SU-DHL-6 (cell line): ENCODE results near the gene SLC22A23.

ENCODE experiments used
- H2AFZ ChIP-seq: fragments of 200-600 bp; sonication (generic); 2 replicates; pipeline ENCODE4 v1.6.1; 2014; ENCODE audit warnings: low read depth, mild to moderate bottlenecking, moderate library complexity, mixed read lengths, antibody characterized with exemption, low read length; ENCODE audit not compliant: severe bottlenecking
- H3F3A ChIP-seq: fragments of 200-600 bp; shearing (Covaris generic); 2 replicates; pipeline ENCODE4 v1.6.0; 2016; ENCODE audit warnings: antibody characterized with exemption, mild to moderate bottlenecking; ENCODE audit not compliant: insufficient read depth
- H3K27ac ChIP-seq: fragments of 200-600 bp; sonication (generic); 2 replicates; pipeline ENCODE4 v1.5.1; 2016; ENCODE audit warnings: low read depth, mild to moderate bottlenecking, low read length, moderate library complexity, mixed read lengths
- H3K27me3 ChIP-seq: fragments of 200-600 bp; sonication (generic), shearing (Covaris generic); 2 replicates; pipeline ENCODE4 v1.6.0; 2014; ENCODE audit warnings: mild to moderate bottlenecking, low read length
- H3K36me3 ChIP-seq: fragments of 200-600 bp; sonication (generic); 2 replicates; pipeline ENCODE4 v1.6.1; 2014; ENCODE audit warnings: mild to moderate bottlenecking, low read length, mixed read lengths
- H3K4me2 ChIP-seq: fragments of 300-600, 200-600 bp; shearing (Covaris generic), sonication (generic); 2 replicates; pipeline ENCODE4 v1.6.0; 2014; ENCODE audit warnings: low read length, low read depth, mild to moderate bottlenecking; ENCODE audit not compliant: poor library complexity, severe bottlenecking
- H3K4me3 ChIP-seq: fragments of 200-600 bp; sonication (generic); 2 replicates; pipeline ENCODE4 v1.5.1; 2014; ENCODE audit warnings: antibody characterized with exemption, low read length, mild to moderate bottlenecking, mixed read lengths; ENCODE audit not compliant: insufficient read depth, poor library complexity, severe bottlenecking
- H3K79me2 ChIP-seq: fragments of 200-600 bp; sonication (generic); 2 replicates; pipeline ENCODE4 v1.6.1; 2014; ENCODE audit warnings: mild to moderate bottlenecking, low read length, moderate library complexity; ENCODE audit not compliant: insufficient read depth
- H3K9ac ChIP-seq: fragments of 200-600 bp; sonication (generic); 2 replicates; pipeline ENCODE4 v1.7.0; 2014; ENCODE audit warnings: mild to moderate bottlenecking, low read length
- H3K9me2 ChIP-seq: fragments of 200-600 bp; sonication (generic); replicated peaks from 2 replicates; pipeline ENCODE4 v1.6.1; 2014; ENCODE audit warnings: low read length; ENCODE audit not compliant: insufficient read depth
- H3K9me3 ChIP-seq: fragments of 200-600 bp; sonication (generic); 2 replicates; pipeline ENCODE4 v1.6.1; 2014; ENCODE audit warnings: low read length, mixed read lengths; ENCODE audit not compliant: insufficient read depth
- H4K20me1 ChIP-seq: fragments of 200-600 bp; sonication (generic); 2 replicates; pipeline ENCODE4 v1.6.1; 2014; ENCODE audit warnings: low read depth, mild to moderate bottlenecking, antibody characterized with exemption, low read length, moderate library complexity, mixed read lengths
- CTCF ChIP-seq: fragments of 200-600 bp; sonication (generic); IDR thresholded peaks from one replicate; pipeline ENCODE4 v1.5.1; 2017; ENCODE audit warnings: antibody characterized with exemption, mild to moderate bottlenecking, low read length, moderate library complexity; ENCODE audit not compliant: insufficient read depth, poor library complexity, severe bottlenecking
- EZH2phosphoT487 ChIP-seq: fragments of 200-600 bp; sonication (generic), shearing (Covaris generic); conservative IDR thresholded peaks from 2 replicates; pipeline ENCODE4 v1.6.1; 2018; ENCODE audit warnings: mild to moderate bottlenecking, antibody characterized with exemption, low read length, moderate library complexity, mixed read lengths

SLC22A23 gene

GRCh38 chr6:3443221-3443515 lies 13.7 kb downstream of the SLC22A23 start:
- Histone ChIP-seq H3K27me3 (no peaks in the 10 kb centered on the region), H3K79me2 (no peaks in the 10 kb centered on the region), H3F3A (no peaks in the 10 kb centered on the region), H4K20me1 (no peaks in the 10 kb centered on the region), H3K27ac (no peak overlapping the region), H3K9me3 (no peaks in the 10 kb centered on the region), H3K9me2 (no peaks in the 10 kb centered on the region), H3K4me3 (no peak overlapping the region), H2AFZ (no peak overlapping the region), H3K4me2 (no peak overlapping the region), H3K36me3 (no peaks in the 10 kb centered on the region), H3K9ac (no peak overlapping the region)
- TF ChIP-seq CTCF (no peak), EZH2phosphoT487 (no peak)

- no peak overlapping the region for H3K4me2 ChIP-seq
- no peak for TF ChIP-seq EZH2phosphoT487
- no peak for TF ChIP-seq CTCF
- no peaks in the 10 kb centered on the region for H3K9me3 ChIP-seq
- no peak overlapping the region for H2AFZ ChIP-seq
- H3K27ac ChIP-seq, result no peak overlapping the region
- no peak overlapping the region for H3K4me3 ChIP-seq
- no peaks in the 10 kb centered on the region for H4K20me1 ChIP-seq
- H3K36me3 ChIP-seq, result no peaks in the 10 kb centered on the region
- no peaks in the 10 kb centered on the region for H3K9me2 ChIP-seq
- no peaks in the 10 kb centered on the region for H3K79me2 ChIP-seq
- H3K9ac ChIP-seq, result no peak overlapping the region
- no peaks in the 10 kb centered on the region for H3K27me3 ChIP-seq
- H3F3A ChIP-seq, result no peaks in the 10 kb centered on the region
Observed at GRCh38 chr6:3442431-3443220, 14.2 kb downstream of the SLC22A23 start.

- H3K9ac ChIP-seq, result no peak overlapping the region
- TF ChIP-seq EZH2phosphoT487, result no peak
- TF ChIP-seq CTCF, result no peak
- no peak overlapping the region for H3K4me3 ChIP-seq
- no peaks in the 10 kb centered on the region for H3K79me2 ChIP-seq
- H3K9me3 ChIP-seq, result no peaks in the 10 kb centered on the region
- H3K36me3 ChIP-seq, result no peaks in the 10 kb centered on the region
- no peak overlapping the region for H3K4me2 ChIP-seq
- no peaks in the 10 kb centered on the region for H4K20me1 ChIP-seq
- no peak overlapping the region for H2AFZ ChIP-seq
- no peaks in the 10 kb centered on the region for H3K27me3 ChIP-seq
- no peak overlapping the region for H3K27ac ChIP-seq
- no peaks in the 10 kb centered on the region for H3F3A ChIP-seq
- no peaks in the 10 kb centered on the region for H3K9me2 ChIP-seq
Observed at GRCh38 chr6:3440911-3441310, 15.9 kb downstream of the SLC22A23 start.
